MM.1S (cell line): Measurements from ENCODE around the gene KLHL20.

Experiments
- DNase-seq: peaks from one replicate; pipeline ENCODE4 v3.0.0-alpha.2; 2015
- H2AFZ ChIP-seq: fragments of 300-600 bp; sonication (generic); 2 replicates; pipeline ENCODE4 v1.6.0; 2016; ENCODE audit warnings: antibody characterized with exemption, low read length
- H3F3A ChIP-seq: fragments of 300-600 bp; sonication (generic); 2 replicates; pipeline ENCODE4 v1.6.1; 2016; ENCODE audit warnings: mild to moderate bottlenecking, antibody characterized with exemption, low read length, moderate library complexity, mixed read lengths; ENCODE audit not compliant: insufficient read depth
- H3K27ac ChIP-seq: fragments of 300-600 bp; sonication (generic); 2 replicates; pipeline ENCODE4 v1.5.1; 2016; ENCODE audit warnings: mild to moderate bottlenecking, low read length
- H3K27me3 ChIP-seq: fragments of 300-600 bp; sonication (generic); replicated peaks from 2 replicates; pipeline ENCODE4 v1.6.0; 2016; ENCODE audit warnings: low read length; ENCODE audit not compliant: insufficient read depth
- H3K36me3 ChIP-seq: fragments of 300-600 bp; sonication (generic); replicated peaks from 2 replicates; pipeline ENCODE4 v1.6.1; 2016; ENCODE audit warnings: mild to moderate bottlenecking, low read length, mixed read lengths; ENCODE audit not compliant: insufficient read depth
- H3K4me1 ChIP-seq: fragments of 300-600 bp; sonication (generic); 2 replicates; pipeline ENCODE4 v1.6.1; 2016; ENCODE audit warnings: low read length, mixed read lengths
- H3K4me2 ChIP-seq: fragments of 300-600 bp; sonication (generic); 2 replicates; pipeline ENCODE4 v1.6.0; 2016; ENCODE audit warnings: low read depth, low read length
- H3K4me3 ChIP-seq: fragments of 300-600 bp; sonication (generic); 2 replicates; pipeline ENCODE4 v1.5.1; 2016; ENCODE audit warnings: low read length, mixed read lengths
- H3K79me2 ChIP-seq: fragments of 300-600 bp; sonication (generic); 2 replicates; pipeline ENCODE4 v1.6.1; 2016; ENCODE audit warnings: mixed run types, low read length, mixed read lengths
- H3K9ac ChIP-seq: fragments of 300-600 bp; sonication (generic); 2 replicates; pipeline ENCODE4 v1.6.1; 2016; ENCODE audit warnings: low read length, mixed read lengths
- H3K9me2 ChIP-seq: fragments of 300-600 bp; sonication (generic); replicated peaks from 2 replicates; pipeline ENCODE4 v1.6.1; 2016; ENCODE audit warnings: mild to moderate bottlenecking, low read length, mixed read lengths; ENCODE audit not compliant: insufficient read depth
- H3K9me3 ChIP-seq: fragments of 300-600 bp; sonication (generic); replicated peaks from 2 replicates; pipeline ENCODE4 v1.6.1; 2016; ENCODE audit warnings: mild to moderate bottlenecking, low read length, mixed read lengths; ENCODE audit not compliant: insufficient read depth
- H4K20me1 ChIP-seq: fragments of 300-600 bp; sonication (generic); 2 replicates; pipeline ENCODE4 v1.6.1; 2016; ENCODE audit warnings: mild to moderate bottlenecking, low read length, moderate library complexity, mixed read lengths; ENCODE audit not compliant: insufficient read depth
- EZH2 ChIP-seq: fragments of 300-600 bp; sonication (generic); optimal IDR thresholded peaks from 2 replicates; pipeline ENCODE3; 2017; ENCODE audit warnings: low read depth, mild to moderate bottlenecking, antibody characterized with exemption, low read length, mixed read lengths
- EZH2phosphoT487 ChIP-seq: fragments of 300-600 bp; sonication (generic); IDR thresholded peaks from 2 replicates; pipeline ENCODE4 v1.6.1; 2018; ENCODE audit warnings: antibody characterized with exemption, low read length
- TF ChIP-seq, protein P1 (sequence below): fragments of 300-600 bp; sonication (generic); IDR thresholded peaks from 2 replicates; pipeline ENCODE4 v1.5.1; 2016; ENCODE audit warnings: antibody characterized with exemption, low read length, mixed read lengths

KLHL20 gene

DNA sequence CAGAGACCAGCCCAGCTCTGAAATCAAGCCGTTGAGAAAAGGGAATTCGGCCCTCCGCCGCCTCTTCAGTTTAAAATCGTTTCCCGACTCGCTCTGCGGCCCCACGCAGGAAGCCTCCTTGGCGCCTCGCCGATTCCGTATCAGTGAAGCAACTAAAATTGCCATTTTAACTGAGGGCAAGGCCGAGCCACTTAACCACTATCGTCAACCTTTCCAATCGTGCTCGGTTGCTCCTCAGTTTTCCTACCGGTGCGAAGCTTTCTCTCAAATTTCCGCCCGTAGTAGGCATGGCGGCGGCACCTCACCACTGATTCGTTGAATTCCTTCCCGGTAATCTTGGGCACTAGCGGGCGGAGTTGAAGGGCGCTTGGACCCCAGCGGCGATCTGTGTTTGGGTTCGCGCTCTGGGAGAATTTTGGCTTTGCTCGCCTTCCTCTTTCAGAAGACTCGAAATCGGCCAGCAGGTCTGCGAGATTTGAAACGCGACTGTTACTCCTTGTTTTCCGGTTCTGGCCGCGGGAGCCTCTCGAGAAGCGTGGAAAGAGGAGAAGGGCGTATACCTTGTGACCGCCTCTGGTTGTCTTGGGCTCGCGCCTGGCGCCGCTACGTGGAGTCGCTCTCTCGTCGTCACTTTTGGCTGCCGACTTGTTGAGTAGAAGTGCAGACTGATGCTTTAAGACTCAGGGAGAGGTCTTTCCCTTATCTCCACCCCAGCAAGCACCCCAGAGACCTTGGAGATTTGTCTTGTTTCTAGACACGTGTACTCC, 109.7 kb downstream of the KLHL20 start, which contains the start of the genes CENPL and DARS2:
CENPL (minus strand) TSS at position 569 of the 767 bp plus-strand sequence. CDS start 13,584 bp downstream, outside the sequence.
DARS2 (plus strand) TSS at position 359 of the 767 bp plus-strand sequence. CDS start 557 bp downstream, outside the sequence.
- peaks cover 47% of the 10 kb centered on the region for H3K79me2 ChIP-seq
- peaks cover 20% of the 10 kb centered on the region for H3F3A ChIP-seq
- no peaks in the 10 kb centered on the region for H3K9me2 ChIP-seq
- TF ChIP-seq EZH2: no peak
- TF ChIP-seq, protein P1, sequence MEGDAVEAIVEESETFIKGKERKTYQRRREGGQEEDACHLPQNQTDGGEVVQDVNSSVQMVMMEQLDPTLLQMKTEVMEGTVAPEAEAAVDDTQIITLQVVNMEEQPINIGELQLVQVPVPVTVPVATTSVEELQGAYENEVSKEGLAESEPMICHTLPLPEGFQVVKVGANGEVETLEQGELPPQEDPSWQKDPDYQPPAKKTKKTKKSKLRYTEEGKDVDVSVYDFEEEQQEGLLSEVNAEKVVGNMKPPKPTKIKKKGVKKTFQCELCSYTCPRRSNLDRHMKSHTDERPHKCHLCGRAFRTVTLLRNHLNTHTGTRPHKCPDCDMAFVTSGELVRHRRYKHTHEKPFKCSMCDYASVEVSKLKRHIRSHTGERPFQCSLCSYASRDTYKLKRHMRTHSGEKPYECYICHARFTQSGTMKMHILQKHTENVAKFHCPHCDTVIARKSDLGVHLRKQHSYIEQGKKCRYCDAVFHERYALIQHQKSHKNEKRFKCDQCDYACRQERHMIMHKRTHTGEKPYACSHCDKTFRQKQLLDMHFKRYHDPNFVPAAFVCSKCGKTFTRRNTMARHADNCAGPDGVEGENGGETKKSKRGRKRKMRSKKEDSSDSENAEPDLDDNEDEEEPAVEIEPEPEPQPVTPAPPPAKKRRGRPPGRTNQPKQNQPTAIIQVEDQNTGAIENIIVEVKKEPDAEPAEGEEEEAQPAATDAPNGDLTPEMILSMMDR: no peak
- no peak for TF ChIP-seq EZH2phosphoT487
- peak within 1 kb of the TSS; percentile 77 for H3K9ac ChIP-seq
- H3K9me3 ChIP-seq: no peaks in the 10 kb centered on the region
- peak within 1 kb of the TSS; percentile 92 for H3K4me2 ChIP-seq
- DNase-seq: peak; percentile 97
- H4K20me1 ChIP-seq: no peaks in the 10 kb centered on the region
- H3K4me1 ChIP-seq: peaks cover 5% of the 10 kb centered on the region; the same call in 1 of the 2 replicates
- peak within 1 kb of the TSS; percentile 79 for H3K27ac ChIP-seq
- peak within 1 kb of the TSS; percentile 79 for H2AFZ ChIP-seq
- peak within 1 kb of the TSS; percentile 75 for H3K4me3 ChIP-seq
- no peaks in the 10 kb centered on the region for H3K27me3 ChIP-seq
- no peaks in the 10 kb centered on the region for H3K36me3 ChIP-seq

DNA sequence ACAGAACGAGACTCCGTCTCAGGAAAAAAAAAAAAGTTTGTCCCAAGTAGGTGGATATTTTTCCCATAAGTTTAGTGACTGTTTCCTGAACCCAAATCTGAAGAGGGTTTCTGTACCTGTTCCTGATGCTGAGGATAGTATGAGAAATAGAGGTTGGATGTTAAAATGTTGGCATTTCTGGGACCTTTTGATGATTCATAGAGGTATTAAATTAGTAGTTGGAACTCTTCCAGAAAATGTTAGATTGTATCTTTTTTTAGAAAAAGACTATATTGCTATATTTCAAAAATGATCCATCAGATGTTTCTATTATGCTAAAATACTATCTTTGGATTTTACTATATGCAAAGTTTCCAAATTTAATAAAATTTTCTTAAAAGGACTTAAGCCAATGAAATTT, 112.8 kb downstream of the KLHL20 start:
- H3K27me3 ChIP-seq: no peaks in the 10 kb centered on the region
- H3K79me2 ChIP-seq: peaks cover 16% of the 10 kb centered on the region
- no peaks in the 10 kb centered on the region for H3K9me3 ChIP-seq
- TF ChIP-seq, protein P1: no peak
- no peaks in the 10 kb centered on the region for H3K9me2 ChIP-seq
- H3F3A ChIP-seq: peaks cover 20% of the 10 kb centered on the region
- H3K4me3 ChIP-seq: no peak overlapping the region
- no peak overlapping the region for H3K27ac ChIP-seq
- no peak overlapping the region for H3K4me2 ChIP-seq
- DNase-seq: no peak
- no peaks in the 10 kb centered on the region; the same call in 1 of the 2 replicates for H3K36me3 ChIP-seq
- H3K9ac ChIP-seq: no peak overlapping the region
- H4K20me1 ChIP-seq: no peaks in the 10 kb centered on the region
- H3K4me1 ChIP-seq: peaks cover 5% of the 10 kb centered on the region; the same call in 1 of the 2 replicates
- no peak overlapping the region for H2AFZ ChIP-seq

DNA sequence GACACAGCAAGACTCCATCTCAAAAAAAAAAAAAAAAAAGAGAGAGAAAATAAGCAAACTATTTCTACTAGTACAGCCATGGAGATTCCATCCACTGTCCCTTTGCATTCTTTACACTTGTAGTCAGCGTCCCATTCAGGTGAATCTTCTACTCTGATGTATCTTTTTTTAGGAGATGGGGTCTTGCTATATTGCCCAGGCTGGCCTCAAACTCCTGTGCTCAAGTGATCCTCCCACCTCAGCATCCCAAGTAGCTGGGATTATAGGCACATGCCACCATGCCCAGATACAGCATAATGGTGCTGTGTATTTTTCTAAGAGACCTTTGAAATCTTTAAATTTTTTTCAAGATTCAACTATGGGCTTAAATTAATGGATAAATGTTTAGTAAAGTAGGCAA, 118.0 kb downstream of the KLHL20 start:
- Histone ChIP-seq H3F3A (no peaks in the 10 kb centered on the region), H3K9me3 (no peaks in the 10 kb centered on the region), H3K79me2 (no peaks in the 10 kb centered on the region), H3K9ac (no peak overlapping the region), H3K27me3 (no peaks in the 10 kb centered on the region), H3K36me3 (no peaks in the 10 kb centered on the region; the same call in 1 of the 2 replicates), H3K4me3 (no peak overlapping the region), H3K4me1 (no peaks in the 10 kb centered on the region), H3K9me2 (no peaks in the 10 kb centered on the region), H3K27ac (no peak overlapping the region), H2AFZ (no peak overlapping the region), H3K4me2 (no peak overlapping the region), H4K20me1 (no peaks in the 10 kb centered on the region)
- DNase-seq: no peak
- TF ChIP-seq, protein P1: no peak
- TF ChIP-seq EZH2 (no peak), EZH2phosphoT487 (no peak)
